Mesenchymal stem cell (in vitro differentiated cells and primary cell): ENCODE measurements around the gene KRTAP10-10.

Experiments
- DNase-seq: peaks from one replicate; pipeline ENCODE4 v3.0.0-alpha.2; 2013
- H2AFZ ChIP-seq: one replicate; pipeline ENCODE4 v1.6.1; 2013; ENCODE audit warnings: low read depth, mild to moderate bottlenecking, control low read depth, inconsistent platforms, low read length, moderate library complexity
- H2AK5ac ChIP-seq: 2 replicates; pipeline ENCODE4 v1.6.1; 2013; ENCODE audit warnings: low read length, moderate library complexity, mild to moderate bottlenecking, inconsistent platforms; ENCODE audit not compliant: severe bottlenecking
- H2BK120ac ChIP-seq: one replicate; pipeline ENCODE4 v1.6.1; 2013; ENCODE audit warnings: low read depth, mild to moderate bottlenecking, inconsistent platforms, low read length, moderate library complexity
- H2BK12ac ChIP-seq, 2 experiments: one replicate each; pipeline ENCODE4 v1.6.1; 2013; ENCODE audit warnings: inconsistent platforms in 2 of 2, low read length in 2 of 2, mild to moderate bottlenecking in 2 of 2, moderate library complexity in 2 of 2, control low read depth in 1 of 2
- H2BK15ac ChIP-seq: one replicate; pipeline ENCODE4 v1.6.1; 2013; ENCODE audit warnings: mild to moderate bottlenecking, low read depth, inconsistent platforms; ENCODE audit not compliant: poor library complexity, severe bottlenecking
- H2BK5ac ChIP-seq: 2 replicates; pipeline ENCODE4 v1.6.1; 2013; ENCODE audit warnings: low read depth, mild to moderate bottlenecking, low read length, control low read depth, inconsistent platforms; ENCODE audit not compliant: poor library complexity, severe bottlenecking
- H3K14ac ChIP-seq, 2 experiments: one replicate each; pipeline ENCODE4 v1.6.1; 2013; ENCODE audit warnings: inconsistent platforms in 2 of 2, low read length in 2 of 2, control low read depth in 1 of 2, mild to moderate bottlenecking in 1 of 2, moderate library complexity in 1 of 2
- H3K18ac ChIP-seq, 2 experiments: one replicate each; pipeline ENCODE4 v1.6.1; 2013; ENCODE audit warnings: inconsistent platforms in 2 of 2, low read length in 2 of 2, control low read depth in 1 of 2, low read depth in 1 of 2, mild to moderate bottlenecking in 1 of 2
- H3K23ac ChIP-seq, 2 experiments: one replicate each; pipeline ENCODE4 v1.6.1; 2013; ENCODE audit warnings: inconsistent platforms in 2 of 2, low read length in 2 of 2, mild to moderate bottlenecking in 2 of 2, moderate library complexity in 2 of 2, control low read depth in 1 of 2
- H3K27ac ChIP-seq: 2 replicates; pipeline ENCODE4 v1.5.1; 2013; ENCODE audit warnings: mild to moderate bottlenecking, moderate library complexity, low read length, control low read depth, inconsistent platforms; ENCODE audit not compliant: poor library complexity, severe bottlenecking
- H3K27me3 ChIP-seq, 2 experiments: 2 replicates each; pipeline versions ENCODE4 v1.6.1 to v1.7.0; 2013; ENCODE audit warnings: low read length in 2 of 2, mild to moderate bottlenecking in 2 of 2, moderate library complexity in 2 of 2, control low read depth in 1 of 2, inconsistent platforms in 1 of 2; ENCODE audit not compliant: control insufficient read depth in 1 of 2, insufficient read depth in 1 of 2
- H3K36me3 ChIP-seq, 2 experiments: 2 replicates each; pipeline versions ENCODE4 v1.6.1 to v1.7.0; 2013; ENCODE audit warnings: low read length in 2 of 2, control low read depth in 1 of 2, inconsistent platforms in 1 of 2, low read depth in 1 of 2, mild to moderate bottlenecking in 1 of 2; ENCODE audit not compliant: insufficient read depth in 2 of 2, control insufficient read depth in 1 of 2
- H3K4ac ChIP-seq, 2 experiments: one replicate each; pipeline ENCODE4 v1.6.1; 2013; ENCODE audit warnings: inconsistent platforms in 2 of 2, low read length in 2 of 2, mild to moderate bottlenecking in 2 of 2, moderate library complexity in 2 of 2, control low read depth in 1 of 2, low read depth in 1 of 2
- H3K4me1 ChIP-seq: 2 replicates; pipeline ENCODE4 v1.6.1; 2013; ENCODE audit warnings: low read depth, low read length, control low read depth; ENCODE audit not compliant: control insufficient read depth, insufficient read depth
- H3K4me2 ChIP-seq: 2 replicates; pipeline ENCODE4 v1.6.1; 2013; ENCODE audit warnings: low read length, mild to moderate bottlenecking, inconsistent platforms; ENCODE audit not compliant: poor library complexity, severe bottlenecking
- H3K4me3 ChIP-seq, 2 experiments: 2 replicates each; pipeline versions ENCODE4 v1.5.1 to v1.7.0; 2013; ENCODE audit warnings: low read length in 2 of 2, mild to moderate bottlenecking in 2 of 2, control low read depth in 1 of 2, low read depth in 1 of 2; ENCODE audit not compliant: insufficient read depth in 1 of 2
- H3K79me1 ChIP-seq: replicated peaks from 2 replicates; pipeline ENCODE4 v1.6.1; 2013; ENCODE audit warnings: mild to moderate bottlenecking, control low read depth, low read length, inconsistent platforms; ENCODE audit not compliant: poor library complexity, severe bottlenecking
- H3K9ac ChIP-seq: 2 replicates; pipeline ENCODE4 v1.7.0; 2013; ENCODE audit warnings: mild to moderate bottlenecking, low read length, moderate library complexity
- H3K9me3 ChIP-seq: 2 replicates; pipeline ENCODE4 v1.7.0; 2013; ENCODE audit warnings: mild to moderate bottlenecking, low read length; ENCODE audit not compliant: control insufficient read depth
- H4K8ac ChIP-seq: one replicate; pipeline ENCODE4 v1.6.1; 2013; ENCODE audit warnings: inconsistent platforms, mild to moderate bottlenecking, low read length, moderate library complexity
- H4K91ac ChIP-seq: one replicate; pipeline ENCODE4 v1.6.1; 2013; ENCODE audit warnings: mild to moderate bottlenecking, low read length, inconsistent platforms
- WGBS: methylation state at CpG from one replicate; pipeline ENCODE4 v1.1.7; 2013; ENCODE audit warnings: mixed read lengths; 5-methylcytosine and 5-hydroxymethylcytosine counted together

Gene KRTAP10-10

GRCh38 chr21:44614961-44615391 is 22.2 kb upstream of the KRTAP10-10 start:
- Histone ChIP-seq H4K8ac (no peak overlapping the region), H3K36me3 (no peaks in the 10 kb centered on the region), H2AFZ (no peak overlapping the region), H2BK120ac (no peak overlapping the region), H3K27ac (no peak overlapping the region), H3K9ac (no peak overlapping the region), H3K4me3 (no peak overlapping the region), H3K4me2 (no peak overlapping the region), H3K27me3 (no peaks in the 10 kb centered on the region), H4K91ac (no peak overlapping the region), H2BK15ac (no peak overlapping the region), H3K23ac (no peak overlapping the region), H3K4me1 (no peaks in the 10 kb centered on the region), H3K18ac (no peak overlapping the region), H2BK12ac (no peak overlapping the region), H3K79me1 (no peaks in the 10 kb centered on the region), H3K9me3 (peaks cover 17% of the 10 kb centered on the region), H3K4ac (no peak overlapping the region), H2AK5ac (no peak overlapping the region), H2BK5ac (no peak overlapping the region), H3K14ac (no peak overlapping the region)
- no peak for DNase-seq
- WGBS, result 95% methylated on average over 28 of the region's 28 CpGs

GRCh38 chr21:44615466-44615865 is 21.7 kb upstream of the KRTAP10-10 start:
- Histone ChIP-seq H2BK15ac (no peak overlapping the region), H3K79me1 (no peaks in the 10 kb centered on the region), H3K9ac (no peak overlapping the region), H3K4me3 (no peak overlapping the region), H3K36me3 (no peaks in the 10 kb centered on the region), H2BK5ac (no peak overlapping the region), H2AFZ (no peak overlapping the region), H2AK5ac (no peak overlapping the region), H3K4ac (no peak overlapping the region), H3K27me3 (no peaks in the 10 kb centered on the region), H3K9me3 (peaks cover 22% of the 10 kb centered on the region), H4K91ac (no peak overlapping the region), H3K23ac (no peak overlapping the region), H3K4me1 (no peaks in the 10 kb centered on the region), H3K27ac (no peak overlapping the region), H2BK12ac (no peak overlapping the region), H4K8ac (no peak overlapping the region), H3K18ac (no peak overlapping the region), H3K14ac (no peak overlapping the region), H3K4me2 (no peak overlapping the region), H2BK120ac (no peak overlapping the region)
- 80% methylated on average over 7 of the region's 8 CpGs for WGBS
- no peak for DNase-seq

- Histone ChIP-seq H3K36me3 (no peaks in the 10 kb centered on the region), H3K9ac (no peak overlapping the region), H3K23ac (no peak overlapping the region), H2BK120ac (no peak overlapping the region), H3K27me3 (no peaks in the 10 kb centered on the region), H3K9me3 (peaks cover 24% of the 10 kb centered on the region), H3K4me3 (no peak overlapping the region), H3K4me1 (no peaks in the 10 kb centered on the region), H3K4me2 (no peak overlapping the region), H3K79me1 (no peaks in the 10 kb centered on the region), H4K8ac (no peak overlapping the region), H3K4ac (no peak overlapping the region), H4K91ac (no peak overlapping the region), H3K14ac (no peak overlapping the region), H2BK12ac (no peak overlapping the region), H2BK5ac (no peak overlapping the region), H2BK15ac (no peak overlapping the region), H3K18ac (no peak overlapping the region), H3K27ac (no peak overlapping the region), H2AK5ac (no peak overlapping the region), H2AFZ (no peak overlapping the region)
- WGBS, result 84% methylated on average over 17 of the region's 17 CpGs
- DNase-seq, result no peak
Observed at GRCh38 chr21:44615911-44616590, 21.1 kb upstream of the KRTAP10-10 start.

GRCh38 chr21:44616591-44616926 is 20.6 kb upstream of the KRTAP10-10 start:
- Histone ChIP-seq H3K4me3 (no peak overlapping the region), H3K14ac (no peak overlapping the region), H3K27me3 (no peaks in the 10 kb centered on the region), H3K4ac (no peak overlapping the region), H2BK15ac (no peak overlapping the region), H2BK120ac (no peak overlapping the region), H2BK5ac (no peak overlapping the region), H4K91ac (no peak overlapping the region), H3K79me1 (no peaks in the 10 kb centered on the region), H3K4me1 (no peaks in the 10 kb centered on the region), H2BK12ac (no peak overlapping the region), H4K8ac (no peak overlapping the region), H2AK5ac (no peak overlapping the region), H3K18ac (no peak overlapping the region), H2AFZ (no peak overlapping the region), H3K9ac (no peak overlapping the region), H3K27ac (no peak overlapping the region), H3K4me2 (no peak overlapping the region), H3K36me3 (no peaks in the 10 kb centered on the region), H3K9me3 (peaks cover 22% of the 10 kb centered on the region), H3K23ac (no peak overlapping the region)
- 87% methylated on average over 16 of the region's 16 CpGs for WGBS
- DNase-seq, result no peak
